Midbrain (tissue), 1 donor: ENCODE data around the gene NAT8L.

ENCODE experiments used
- DNase-seq: peaks from one replicate; lab custom pipeline; 2025; lab: John Stamatoyannopoulos, UW

The NAT8L gene

DNA sequence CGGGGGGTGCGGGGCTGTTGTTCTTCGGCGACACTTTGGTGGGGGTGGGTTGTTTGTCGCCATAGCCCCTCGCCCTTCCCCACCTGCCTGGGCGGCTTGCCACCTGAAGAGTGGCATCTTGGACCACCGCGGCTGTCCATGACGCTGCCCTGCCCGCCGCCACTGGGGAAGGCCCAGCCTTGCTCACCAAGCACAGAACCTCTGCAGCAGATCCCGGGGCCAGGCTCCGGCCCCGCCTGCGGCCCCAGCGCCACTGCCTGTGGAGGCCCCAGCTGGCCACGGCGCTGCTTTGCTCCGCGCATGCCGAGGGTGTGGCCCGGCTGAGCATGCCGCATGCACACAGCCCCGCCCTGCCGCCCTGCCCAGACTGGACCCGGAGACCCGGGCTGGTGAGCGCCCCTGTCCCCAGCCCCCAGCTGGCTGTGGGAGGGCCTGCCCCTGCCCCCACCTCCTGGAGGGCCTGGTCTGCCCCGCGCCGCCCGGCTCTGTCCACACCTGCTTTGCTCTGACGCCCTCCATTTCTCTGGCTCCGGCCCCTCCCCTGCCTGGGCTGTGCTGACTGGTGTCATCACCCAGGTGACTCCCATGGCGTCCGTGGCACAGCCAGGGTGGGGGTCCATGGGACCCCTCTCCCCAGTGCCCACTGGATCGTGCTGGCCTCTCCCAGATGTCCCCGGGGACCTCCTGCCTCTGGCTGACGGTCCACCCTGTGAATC is 5.3 kb downstream of the NAT8L start:
- DNase-seq: no peak

GRCh38 chr4:2065106-2065930 is 6.2 kb downstream of the NAT8L start:
- DNase-seq: no peak

DNA sequence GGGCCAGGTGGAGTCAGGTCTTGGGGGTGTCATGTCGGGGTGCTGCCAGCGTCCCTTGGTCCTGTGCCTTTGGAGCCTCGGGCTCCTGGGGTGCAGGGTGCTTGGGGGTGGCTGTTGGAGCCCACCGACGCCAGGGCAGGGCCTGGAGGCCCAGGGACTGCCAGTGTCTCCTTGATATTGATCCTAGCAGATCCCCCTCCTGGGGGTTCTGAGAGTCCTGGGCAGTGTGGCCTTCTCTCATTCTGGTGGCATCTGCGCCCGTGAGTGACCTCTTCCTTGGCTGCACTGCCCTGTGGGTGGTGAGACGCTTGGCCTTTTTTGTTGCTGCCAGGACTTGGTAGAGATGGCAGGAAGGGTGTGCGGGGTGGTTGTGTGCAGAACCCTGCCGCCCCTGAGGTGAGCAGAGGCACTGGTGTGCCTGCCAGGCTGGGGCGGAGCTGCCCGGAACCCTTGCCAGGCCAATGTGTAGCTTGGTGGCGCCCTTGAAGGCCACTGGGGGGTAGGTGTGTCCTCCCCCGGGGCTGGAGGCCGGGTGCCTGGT is 7.0 kb downstream of the NAT8L start:
- no peak for DNase-seq

- DNase-seq: no peak
These were observed 7.7 kb downstream of the NAT8L start for GRCh38 chr4:2066571-2067445.

GRCh38 chr4:2067446-2068197 is 8.5 kb downstream of the NAT8L start:
- no peak for DNase-seq

- no peak for DNase-seq
These were observed 9.0 kb downstream of the NAT8L start for GRCh38 chr4:2068198-2068470.

- DNase-seq: no peak
These were observed 9.4 kb downstream of the NAT8L start for GRCh38 chr4:2068566-2068965.

- DNase-seq: no peak
These were observed 10.2 kb downstream of the NAT8L start for GRCh38 chr4:2069161-2069971.

DNA sequence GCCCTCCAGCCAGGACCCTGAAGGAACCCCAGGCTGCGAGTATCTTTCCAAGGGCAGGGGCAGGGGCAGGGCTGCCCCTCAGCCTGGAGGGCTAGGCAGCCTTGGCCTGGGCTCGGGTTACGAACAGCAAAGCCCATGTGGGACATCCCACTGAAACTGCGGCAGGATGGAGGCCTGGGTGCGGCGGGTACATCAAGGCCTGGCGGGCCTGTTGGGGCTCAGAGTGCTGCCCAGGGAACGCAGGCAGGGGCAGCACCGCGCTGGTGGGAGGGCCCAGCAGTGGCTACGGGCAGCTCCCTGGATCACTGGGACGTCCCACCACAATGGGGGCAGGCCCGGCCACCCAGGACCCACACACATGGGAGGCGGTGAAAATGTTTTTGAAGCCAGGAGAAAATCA is 10.9 kb downstream of the NAT8L start:
- no peak for DNase-seq

DNA sequence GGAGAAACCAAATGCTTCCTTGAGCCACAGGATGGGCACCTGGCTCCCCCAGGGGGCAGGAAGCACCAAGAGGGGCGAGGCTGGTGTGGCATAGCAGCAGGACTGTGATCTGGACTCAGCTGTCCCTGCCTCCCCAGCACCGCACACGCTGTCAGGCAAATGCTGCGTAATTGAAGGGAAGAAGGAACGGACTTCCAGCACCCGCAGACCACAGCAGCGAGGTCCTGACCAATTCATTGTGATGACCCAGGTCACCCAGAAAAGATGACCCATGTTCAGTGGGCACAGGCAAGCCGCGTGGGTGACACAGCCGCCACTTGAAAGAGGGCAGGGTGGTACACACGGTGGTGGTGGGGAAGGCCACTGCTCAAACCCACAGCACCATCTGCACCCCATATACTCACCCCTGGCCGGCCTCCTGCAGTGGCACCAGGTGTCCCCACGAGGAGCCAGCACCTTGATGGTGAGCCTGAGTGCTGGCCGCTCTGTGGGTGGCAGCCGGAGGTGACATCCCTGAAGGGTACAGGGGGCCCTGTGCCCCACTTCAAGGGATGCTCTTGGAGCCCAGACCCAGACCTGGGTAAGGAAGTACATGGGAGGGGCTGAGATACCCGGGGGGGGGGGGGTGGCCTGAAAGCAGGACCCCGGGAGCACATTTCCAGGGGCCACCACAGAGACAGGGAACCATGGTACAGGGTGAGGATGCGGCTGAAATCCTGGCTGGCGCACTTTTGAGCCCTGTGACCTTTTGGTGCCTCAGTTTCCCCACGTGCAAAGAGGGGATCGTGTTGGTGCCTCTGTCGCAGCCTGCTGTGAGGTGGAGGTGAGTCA is 11.5 kb downstream of the NAT8L start:
- no peak for DNase-seq

DNA sequence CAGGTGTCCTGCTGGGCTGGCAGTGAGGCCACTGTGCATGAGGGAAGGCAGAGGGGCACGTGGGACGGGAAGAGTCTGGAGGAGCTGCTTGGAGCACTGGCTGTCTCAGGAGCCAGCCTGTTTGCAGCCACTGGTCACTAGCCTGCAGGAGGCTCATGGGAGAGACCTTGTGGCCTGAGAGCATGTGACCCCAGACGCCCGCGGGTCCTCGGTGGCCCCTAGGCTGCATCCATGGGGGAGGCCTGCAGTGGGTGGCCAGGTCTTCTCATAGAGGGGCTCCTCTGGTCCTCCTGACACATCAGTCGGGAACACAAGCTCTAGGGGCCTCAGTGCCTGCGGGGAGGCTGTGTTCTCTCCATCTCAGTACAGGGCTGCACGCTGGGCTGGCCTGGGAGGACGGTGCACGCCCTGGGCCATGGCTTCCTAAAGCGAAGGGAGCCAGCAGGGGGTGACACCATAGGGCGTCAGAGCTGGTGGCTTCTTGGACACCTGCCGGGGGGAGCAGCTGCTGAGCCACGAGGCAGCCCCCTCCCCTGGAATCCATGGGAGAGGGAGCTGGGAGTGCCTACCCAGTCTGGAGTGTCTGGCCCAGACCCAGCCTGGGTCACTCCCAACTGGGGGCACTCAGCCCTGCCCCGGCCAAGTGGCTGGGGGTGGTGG is 12.3 kb downstream of the NAT8L start:
- peak; percentile 51 for DNase-seq

- DNase-seq: peak; percentile 71
These were observed 13.1 kb downstream of the NAT8L start for GRCh38 chr4:2071912-2072867.

GRCh38 chr4:2072971-2073807 is 14.1 kb downstream of the NAT8L start:
- DNase-seq: no peak

GRCh38 chr4:2073808-2074481 is 14.8 kb downstream of the NAT8L start:
- no peak for DNase-seq

GRCh38 chr4:2074588-2074987 is 15.5 kb downstream of the NAT8L start:
- no peak for DNase-seq

DNA sequence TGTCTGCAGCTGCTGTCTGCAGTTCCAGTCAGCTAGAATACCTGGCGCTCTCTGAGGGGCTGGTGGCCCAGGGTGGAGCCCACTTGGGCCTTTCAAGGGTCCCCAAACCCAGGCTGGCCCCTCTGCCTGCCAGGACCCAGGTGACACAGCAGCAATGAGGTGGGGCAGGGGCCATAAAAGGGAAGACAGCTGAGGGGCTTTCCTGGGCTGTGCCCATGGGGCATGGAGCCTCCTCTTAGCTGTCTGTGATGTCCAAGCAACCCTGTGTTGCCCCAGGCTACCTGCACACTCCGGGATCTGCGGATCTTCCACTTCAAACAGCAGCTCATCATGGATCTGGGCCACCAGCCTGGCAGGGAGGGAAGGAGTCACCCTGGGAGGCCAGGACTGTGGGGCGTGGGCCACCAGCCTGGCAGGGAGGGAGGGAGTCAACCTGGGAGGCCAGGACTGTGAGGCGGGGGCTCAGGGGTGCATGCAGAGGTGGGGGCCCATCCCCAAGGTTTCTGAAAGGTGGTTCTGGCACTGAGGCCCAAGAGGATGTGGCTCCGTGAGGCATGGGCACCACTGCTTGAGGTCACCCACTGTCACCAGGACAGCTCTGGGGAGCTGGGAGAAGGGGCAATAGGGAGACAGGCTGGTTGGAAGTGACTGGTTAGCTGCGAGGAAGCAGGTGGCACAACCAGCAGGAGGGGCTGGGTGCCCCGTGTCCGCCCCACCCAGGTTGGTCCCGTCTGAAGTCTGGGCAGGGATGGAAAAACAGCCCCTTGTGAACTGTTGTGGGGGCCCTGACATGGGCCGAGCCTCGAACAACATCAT is 16.3 kb downstream of the NAT8L start:
- DNase-seq: no peak
